ENCODE measurements around the gene HS6ST1.

DNA sequence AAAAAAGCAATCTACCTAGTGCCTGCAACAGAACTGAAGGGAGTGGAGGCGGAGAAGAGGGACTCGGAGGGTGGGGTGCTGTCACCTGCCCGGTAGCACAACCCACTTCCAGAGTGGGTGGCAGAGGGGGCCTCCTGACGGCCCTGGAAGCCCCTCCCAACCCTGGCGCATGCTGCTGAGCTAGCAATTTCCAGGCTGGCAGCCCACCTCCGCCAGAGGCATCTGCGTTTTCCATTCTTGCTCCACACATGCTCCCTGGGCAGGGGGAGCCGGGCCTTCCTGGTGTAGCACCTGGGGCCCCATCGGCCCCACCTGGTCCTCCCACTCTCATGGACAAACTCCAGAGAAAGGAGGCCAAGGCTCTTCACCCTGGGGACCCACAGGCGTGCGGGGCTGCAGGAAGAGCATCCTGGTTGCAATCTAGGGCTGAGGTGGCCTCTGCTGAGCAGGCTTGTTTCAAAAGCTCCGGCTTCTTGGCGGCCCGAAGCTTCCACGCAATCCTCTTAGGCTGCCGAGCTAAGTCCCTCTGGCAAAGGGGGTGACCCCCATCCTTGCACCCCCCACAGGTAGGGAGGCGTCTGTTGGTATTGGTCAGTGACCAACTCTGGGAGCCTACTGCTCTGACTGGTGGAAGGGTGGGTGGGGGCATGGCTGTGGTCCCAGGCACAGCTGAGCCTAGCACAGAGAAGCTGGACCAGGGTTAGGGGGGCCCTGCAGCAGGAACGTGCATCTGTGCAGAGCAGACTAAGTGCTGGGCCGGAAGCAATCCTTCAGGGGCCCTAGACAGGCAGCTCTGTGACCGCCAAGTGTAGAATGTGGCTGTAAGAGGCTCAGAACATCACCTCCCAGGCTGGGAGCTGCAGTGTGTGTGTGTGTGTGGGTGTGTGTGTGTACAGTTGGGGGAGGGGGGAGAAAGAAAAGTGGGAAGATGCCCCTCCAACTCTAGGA, 2.6 kb downstream of the HS6ST1 start:
- TF ChIP-seq, protein P1, sequence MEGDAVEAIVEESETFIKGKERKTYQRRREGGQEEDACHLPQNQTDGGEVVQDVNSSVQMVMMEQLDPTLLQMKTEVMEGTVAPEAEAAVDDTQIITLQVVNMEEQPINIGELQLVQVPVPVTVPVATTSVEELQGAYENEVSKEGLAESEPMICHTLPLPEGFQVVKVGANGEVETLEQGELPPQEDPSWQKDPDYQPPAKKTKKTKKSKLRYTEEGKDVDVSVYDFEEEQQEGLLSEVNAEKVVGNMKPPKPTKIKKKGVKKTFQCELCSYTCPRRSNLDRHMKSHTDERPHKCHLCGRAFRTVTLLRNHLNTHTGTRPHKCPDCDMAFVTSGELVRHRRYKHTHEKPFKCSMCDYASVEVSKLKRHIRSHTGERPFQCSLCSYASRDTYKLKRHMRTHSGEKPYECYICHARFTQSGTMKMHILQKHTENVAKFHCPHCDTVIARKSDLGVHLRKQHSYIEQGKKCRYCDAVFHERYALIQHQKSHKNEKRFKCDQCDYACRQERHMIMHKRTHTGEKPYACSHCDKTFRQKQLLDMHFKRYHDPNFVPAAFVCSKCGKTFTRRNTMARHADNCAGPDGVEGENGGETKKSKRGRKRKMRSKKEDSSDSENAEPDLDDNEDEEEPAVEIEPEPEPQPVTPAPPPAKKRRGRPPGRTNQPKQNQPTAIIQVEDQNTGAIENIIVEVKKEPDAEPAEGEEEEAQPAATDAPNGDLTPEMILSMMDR (conservative IDR thresholded peaks at IDR 0.05; ENCODE audit: low read length) = no peak
- TF ChIP-seq EZH2phosphoT487 (IDR thresholded peaks at IDR 0.05; ENCODE audit: borderline replicate concordance, low read depth, low read length) = no peak
